NOMO-1 (cell line): Measurements from ENCODE around the gene FAM118A.
"Not testable (repeated sequence)": the region's sequence is repeated elsewhere in the genome, so short reads cannot be mapped to it uniquely, and the experiment has no call there.

Source experiments
- DNase-seq, 2 experiments: peaks; one replicate each; lab custom pipeline; 2025; ENCODE audit not compliant: unreplicated experiment in 2 of 2; lab: John Stamatoyannopoulos, UW

FAM118A gene

DNA sequence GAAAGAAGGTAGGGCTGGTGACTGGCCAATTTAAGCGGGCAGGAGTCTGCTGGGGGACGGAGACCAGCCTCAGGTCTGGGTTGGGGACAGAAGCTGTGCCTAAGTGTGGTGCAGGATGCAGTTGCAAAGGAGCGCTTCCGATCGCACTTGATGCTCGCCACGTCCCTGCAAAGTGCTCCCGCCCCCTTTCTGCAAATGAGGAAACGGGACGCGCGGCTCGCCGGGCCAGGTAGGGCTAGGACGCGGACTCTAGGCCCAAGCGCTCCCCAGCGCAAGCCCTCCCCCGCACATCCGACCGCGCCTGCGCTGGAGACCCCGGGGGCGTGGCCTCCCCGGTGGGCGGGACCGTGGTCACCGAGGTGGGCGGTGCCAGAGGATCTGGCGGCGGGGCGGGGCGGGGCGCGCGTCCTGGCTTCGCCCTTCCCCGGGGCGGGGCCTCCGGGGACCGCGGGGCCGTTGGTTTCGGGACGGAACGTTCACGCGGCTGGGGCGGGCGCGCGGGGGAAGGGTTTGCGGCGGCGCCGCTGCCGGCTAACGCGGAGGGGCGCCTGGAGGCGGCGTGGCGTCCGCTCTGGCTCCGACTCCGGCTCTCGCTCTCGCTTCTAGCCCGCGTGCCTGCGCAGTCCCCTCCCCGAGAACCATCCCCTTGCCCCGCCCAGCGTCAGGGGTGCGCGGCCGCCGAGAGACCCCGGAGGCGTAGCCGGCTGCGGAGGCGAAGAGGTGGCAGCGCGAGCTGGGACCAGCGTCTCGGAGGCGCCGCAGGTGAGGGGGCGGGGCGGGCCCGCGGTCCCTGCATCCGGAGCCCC, at the start of gene FAM118A:
TSS of gene FAM118A (plus strand) at position 513 of the 806 bp plus-strand sequence. CDS start 12,446 bp downstream, outside the sequence.
- DNase-seq: peak; percentile 96 to 98

DNA sequence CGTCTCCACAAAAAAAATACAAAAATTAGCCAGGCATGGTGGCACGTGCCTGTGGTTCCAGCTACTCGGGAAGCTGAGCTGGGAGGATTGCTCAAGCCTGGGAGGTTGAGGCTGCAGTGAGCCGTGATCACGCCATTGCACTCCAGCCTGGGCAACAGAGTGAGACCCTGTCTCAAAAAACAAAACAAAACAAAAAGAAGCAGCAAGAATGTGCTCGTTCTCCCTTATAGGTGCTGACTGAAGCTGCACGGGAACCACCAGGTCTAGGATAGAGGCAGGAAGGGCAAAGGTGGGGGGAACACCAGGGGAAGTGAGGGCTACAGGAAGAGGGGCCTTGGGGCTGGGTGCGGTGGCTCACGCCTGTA, 49.4 kb upstream of the FAM118A start:
- DNase-seq: not testable (repeated sequence)

DNA sequence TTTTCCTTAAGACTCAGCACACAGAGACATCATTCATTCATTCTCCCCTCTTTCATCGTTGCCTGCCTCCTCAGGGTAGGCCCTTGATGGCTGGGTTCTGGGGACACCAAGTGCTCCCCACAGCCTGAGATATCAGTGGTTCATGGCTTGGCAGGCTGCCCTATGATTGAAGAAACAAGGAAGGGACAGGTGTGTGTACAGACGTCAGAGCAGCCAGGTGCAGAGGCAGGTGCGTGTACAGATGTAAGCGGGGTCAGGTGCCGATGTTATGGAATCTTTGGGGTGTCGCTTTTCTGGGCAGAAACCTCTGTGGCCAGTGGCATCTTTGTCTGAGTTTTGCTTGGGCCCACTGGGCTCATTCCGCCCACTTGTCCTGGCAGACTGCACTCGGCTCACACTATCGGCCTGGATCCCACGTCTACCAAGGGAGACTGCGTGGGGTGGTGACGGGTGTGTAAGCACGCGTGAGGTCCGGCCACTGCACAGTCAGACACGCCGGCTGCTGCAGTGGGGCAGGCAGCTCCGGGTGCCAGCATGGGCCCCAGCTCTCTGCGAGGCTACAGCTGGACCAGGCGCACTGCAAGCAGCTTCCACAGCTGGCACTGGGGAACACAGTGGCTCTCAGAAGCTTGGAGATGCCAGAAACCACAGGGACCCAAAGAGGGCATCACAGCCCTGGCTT, 48.2 kb upstream of the FAM118A start:
- no peak for DNase-seq

- no peak for DNase-seq
Measured at GRCh38 chr22:45262195-45262930, 47.4 kb upstream of the FAM118A start.

GRCh38 chr22:45262931-45263462, 46.7 kb upstream of the FAM118A start:
- DNase-seq: no peak

DNA sequence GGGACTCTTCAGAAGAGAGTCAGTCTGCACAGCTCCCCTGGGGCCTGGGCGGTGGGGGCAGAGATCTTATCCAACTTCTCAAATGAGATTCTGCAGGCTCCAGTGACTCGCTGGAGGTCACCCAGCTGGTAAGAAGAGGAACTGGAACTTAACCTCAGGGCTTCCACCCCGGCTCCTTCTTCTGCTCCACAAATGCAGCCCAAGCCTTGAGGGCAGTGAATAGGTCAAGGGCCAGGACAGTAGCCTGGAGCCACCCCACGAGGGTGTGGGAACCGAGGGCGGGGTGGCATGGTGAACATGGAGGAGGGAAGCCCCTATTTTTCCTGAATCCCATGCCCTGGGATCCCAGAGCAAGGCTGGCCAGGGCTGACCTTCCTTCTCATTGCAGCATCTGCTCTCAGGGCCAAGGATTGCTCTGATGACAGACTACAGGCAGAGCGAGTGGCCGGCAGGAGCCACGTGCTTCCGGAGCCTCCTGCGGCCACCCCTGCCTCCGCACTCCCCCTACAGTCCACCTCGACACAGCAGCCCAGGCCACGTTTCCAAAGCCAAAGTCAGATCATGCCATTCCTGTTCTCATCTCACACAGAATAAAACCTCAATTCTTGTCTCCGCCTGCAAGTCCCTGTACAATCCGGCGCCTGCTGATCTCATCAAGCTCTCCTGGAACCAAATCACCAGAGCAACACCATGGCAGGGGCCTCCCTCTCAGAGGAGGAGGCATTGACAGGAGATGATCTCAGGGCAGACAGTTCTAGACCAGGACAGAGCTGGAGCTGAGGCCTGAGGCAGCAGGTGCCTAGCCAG, 46.1 kb upstream of the FAM118A start:
- peak; percentile 81 to 84 for DNase-seq

- DNase-seq: no peak
Measured at GRCh38 chr22:45265535-45265934, 44.2 kb upstream of the FAM118A start.

GRCh38 chr22:45268167-45268957, 41.4 kb upstream of the FAM118A start:
- no peak for DNase-seq

- DNase-seq: peak; percentile 51 to 55
Measured at GRCh38 chr22:45268958-45269844, 40.5 kb upstream of the FAM118A start.

DNA sequence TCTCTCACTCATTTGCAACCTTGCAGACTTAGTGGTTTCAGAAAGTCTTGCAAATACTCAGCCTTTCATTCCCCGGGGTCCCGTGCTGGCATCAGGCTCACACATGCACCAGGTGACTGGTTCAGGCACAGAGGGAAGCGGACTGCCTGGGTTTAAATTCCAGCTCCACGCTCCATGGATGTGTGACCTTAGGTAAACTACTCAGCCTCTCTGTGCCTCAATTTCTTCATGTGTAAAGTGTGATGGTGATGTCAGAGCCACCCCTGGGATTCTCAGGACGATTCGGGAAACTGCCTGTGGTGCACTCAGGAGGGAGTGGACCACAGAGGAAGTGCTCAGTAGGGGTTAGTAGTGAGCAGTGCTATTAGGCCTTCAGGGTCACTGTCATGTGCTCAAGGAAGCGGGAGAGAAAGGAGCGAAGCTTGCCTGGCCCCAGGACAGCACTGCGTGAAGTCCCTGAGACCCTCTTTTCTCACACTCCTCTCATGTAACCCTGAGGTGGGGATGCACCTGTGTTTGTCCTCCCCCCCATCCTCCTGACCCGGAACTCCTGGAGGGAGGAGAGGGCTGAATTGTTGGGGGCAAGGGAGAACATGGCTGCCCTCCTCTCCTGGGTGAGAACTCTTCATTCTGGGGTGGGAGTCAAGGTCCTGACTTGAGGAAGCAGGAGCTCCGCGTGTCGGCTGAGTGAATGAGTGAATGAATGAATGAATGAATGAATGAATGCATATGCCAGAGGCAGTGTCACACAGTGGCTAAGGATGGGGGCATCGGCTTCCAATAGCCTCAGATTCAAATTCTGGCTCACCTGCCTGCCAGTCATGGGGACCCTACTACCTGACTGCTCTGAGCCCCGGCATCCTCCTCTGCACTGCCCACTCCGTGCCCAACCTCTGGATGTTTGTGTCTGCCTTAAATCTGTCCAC, 39.4 kb upstream of the FAM118A start:
- no peak for DNase-seq

- DNase-seq: no peak
Measured at GRCh38 chr22:45271667-45272201, 38.0 kb upstream of the FAM118A start.

DNA sequence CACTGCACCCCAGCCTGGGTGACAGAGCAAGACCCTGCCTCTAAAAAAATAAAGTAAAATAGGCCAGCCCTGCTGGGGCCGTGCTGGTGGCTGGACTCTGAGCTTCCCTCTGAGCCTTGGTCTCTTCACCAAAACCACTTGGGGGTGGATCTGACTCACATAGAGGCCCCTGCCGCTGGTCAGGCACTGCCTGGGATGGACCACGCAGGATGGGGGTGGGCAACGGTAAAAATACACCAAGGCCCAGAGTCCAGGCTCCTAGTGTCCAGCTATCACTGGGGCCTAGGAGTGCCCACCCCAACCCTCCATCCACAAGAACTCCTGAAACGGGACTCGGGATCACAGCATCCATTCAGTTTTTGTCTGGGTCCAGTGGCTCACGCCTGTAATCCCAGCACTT, 37.2 kb upstream of the FAM118A start:
- DNase-seq: no peak

- no peak for DNase-seq
Measured at GRCh38 chr22:45273452-45274075, 36.2 kb upstream of the FAM118A start.

- DNase-seq: no peak
Measured at GRCh38 chr22:45276507-45277105, 33.1 kb upstream of the FAM118A start.

DNA sequence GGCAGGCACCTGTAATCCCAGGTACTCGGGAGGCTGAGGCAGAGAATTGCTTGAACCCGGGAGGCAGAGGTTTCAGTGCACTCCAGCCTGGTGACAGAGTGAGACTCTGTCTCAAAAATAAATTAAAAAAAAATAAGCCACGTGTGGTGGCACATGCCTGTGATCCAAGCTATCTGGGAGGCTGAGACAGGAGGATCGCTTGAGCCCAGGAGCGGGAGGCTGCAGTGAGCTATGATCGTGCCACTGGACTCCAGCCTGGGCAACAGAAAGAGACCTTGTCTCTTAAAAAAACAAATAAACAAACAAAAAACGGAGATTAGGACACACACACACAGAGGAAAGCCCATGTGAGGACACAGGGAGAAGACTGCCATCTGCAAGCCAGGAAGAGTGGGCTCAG, 32.0 kb upstream of the FAM118A start:
- not testable (repeated sequence) for DNase-seq

DNA sequence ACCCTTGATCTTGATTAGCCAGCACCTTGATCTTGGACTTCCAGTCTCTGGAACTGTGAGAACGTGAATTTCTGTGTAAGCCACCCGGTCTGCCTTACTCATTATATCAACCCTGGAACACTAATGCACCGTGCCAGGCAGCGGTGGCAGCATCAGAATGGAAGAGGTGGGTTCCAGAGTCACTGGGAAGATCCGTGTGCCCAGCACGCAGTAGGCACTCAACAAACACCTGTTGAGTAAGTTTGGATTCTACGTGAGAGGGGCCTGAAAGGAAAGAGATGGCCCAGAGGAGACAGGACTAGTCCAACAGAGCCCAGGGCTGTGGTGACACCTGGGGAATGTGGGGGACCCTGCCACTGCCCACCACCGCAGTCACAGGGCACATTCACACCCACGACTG, 31.6 kb upstream of the FAM118A start:
- no peak for DNase-seq
